SU-DHL-6 (cell line): ENCODE measurements around the gene SSR4.

Source experiments
- H2AFZ ChIP-seq: fragments of 200-600 bp; sonication (generic); 2 replicates; pipeline ENCODE4 v1.6.1; 2014; ENCODE audit warnings: low read depth, mild to moderate bottlenecking, moderate library complexity, mixed read lengths, antibody characterized with exemption, low read length; ENCODE audit not compliant: severe bottlenecking
- H3F3A ChIP-seq: fragments of 200-600 bp; shearing (Covaris generic); 2 replicates; pipeline ENCODE4 v1.6.0; 2016; ENCODE audit warnings: antibody characterized with exemption, mild to moderate bottlenecking; ENCODE audit not compliant: insufficient read depth
- H3K27ac ChIP-seq: fragments of 200-600 bp; sonication (generic); 2 replicates; pipeline ENCODE4 v1.5.1; 2016; ENCODE audit warnings: low read depth, mild to moderate bottlenecking, low read length, moderate library complexity, mixed read lengths
- H3K27me3 ChIP-seq: fragments of 200-600 bp; sonication (generic), shearing (Covaris generic); 2 replicates; pipeline ENCODE4 v1.6.0; 2014; ENCODE audit warnings: mild to moderate bottlenecking, low read length
- H3K36me3 ChIP-seq: fragments of 200-600 bp; sonication (generic); 2 replicates; pipeline ENCODE4 v1.6.1; 2014; ENCODE audit warnings: mild to moderate bottlenecking, low read length, mixed read lengths
- H3K4me2 ChIP-seq: fragments of 300-600, 200-600 bp; shearing (Covaris generic), sonication (generic); 2 replicates; pipeline ENCODE4 v1.6.0; 2014; ENCODE audit warnings: low read length, low read depth, mild to moderate bottlenecking; ENCODE audit not compliant: poor library complexity, severe bottlenecking
- H3K4me3 ChIP-seq: fragments of 200-600 bp; sonication (generic); 2 replicates; pipeline ENCODE4 v1.5.1; 2014; ENCODE audit warnings: antibody characterized with exemption, low read length, mild to moderate bottlenecking, mixed read lengths; ENCODE audit not compliant: insufficient read depth, poor library complexity, severe bottlenecking
- H3K79me2 ChIP-seq: fragments of 200-600 bp; sonication (generic); 2 replicates; pipeline ENCODE4 v1.6.1; 2014; ENCODE audit warnings: mild to moderate bottlenecking, low read length, moderate library complexity; ENCODE audit not compliant: insufficient read depth
- H3K9ac ChIP-seq: fragments of 200-600 bp; sonication (generic); 2 replicates; pipeline ENCODE4 v1.7.0; 2014; ENCODE audit warnings: mild to moderate bottlenecking, low read length
- H3K9me2 ChIP-seq: fragments of 200-600 bp; sonication (generic); replicated peaks from 2 replicates; pipeline ENCODE4 v1.6.1; 2014; ENCODE audit warnings: low read length; ENCODE audit not compliant: insufficient read depth
- H3K9me3 ChIP-seq: fragments of 200-600 bp; sonication (generic); 2 replicates; pipeline ENCODE4 v1.6.1; 2014; ENCODE audit warnings: low read length, mixed read lengths; ENCODE audit not compliant: insufficient read depth
- H4K20me1 ChIP-seq: fragments of 200-600 bp; sonication (generic); 2 replicates; pipeline ENCODE4 v1.6.1; 2014; ENCODE audit warnings: low read depth, mild to moderate bottlenecking, antibody characterized with exemption, low read length, moderate library complexity, mixed read lengths
- EZH2phosphoT487 ChIP-seq: fragments of 200-600 bp; sonication (generic), shearing (Covaris generic); conservative IDR thresholded peaks from 2 replicates; pipeline ENCODE4 v1.6.1; 2018; ENCODE audit warnings: mild to moderate bottlenecking, antibody characterized with exemption, low read length, moderate library complexity, mixed read lengths
- TF ChIP-seq, protein P1 (sequence below): fragments of 200-600 bp; sonication (generic); IDR thresholded peaks from one replicate; pipeline ENCODE4 v1.5.1; 2017; ENCODE audit warnings: antibody characterized with exemption, mild to moderate bottlenecking, low read length, moderate library complexity; ENCODE audit not compliant: insufficient read depth, poor library complexity, severe bottlenecking

SSR4 gene

GRCh38 chrX:153776120-153776599 lies 18.3 kb upstream of the SSR4 start:
- TF ChIP-seq, protein P1, sequence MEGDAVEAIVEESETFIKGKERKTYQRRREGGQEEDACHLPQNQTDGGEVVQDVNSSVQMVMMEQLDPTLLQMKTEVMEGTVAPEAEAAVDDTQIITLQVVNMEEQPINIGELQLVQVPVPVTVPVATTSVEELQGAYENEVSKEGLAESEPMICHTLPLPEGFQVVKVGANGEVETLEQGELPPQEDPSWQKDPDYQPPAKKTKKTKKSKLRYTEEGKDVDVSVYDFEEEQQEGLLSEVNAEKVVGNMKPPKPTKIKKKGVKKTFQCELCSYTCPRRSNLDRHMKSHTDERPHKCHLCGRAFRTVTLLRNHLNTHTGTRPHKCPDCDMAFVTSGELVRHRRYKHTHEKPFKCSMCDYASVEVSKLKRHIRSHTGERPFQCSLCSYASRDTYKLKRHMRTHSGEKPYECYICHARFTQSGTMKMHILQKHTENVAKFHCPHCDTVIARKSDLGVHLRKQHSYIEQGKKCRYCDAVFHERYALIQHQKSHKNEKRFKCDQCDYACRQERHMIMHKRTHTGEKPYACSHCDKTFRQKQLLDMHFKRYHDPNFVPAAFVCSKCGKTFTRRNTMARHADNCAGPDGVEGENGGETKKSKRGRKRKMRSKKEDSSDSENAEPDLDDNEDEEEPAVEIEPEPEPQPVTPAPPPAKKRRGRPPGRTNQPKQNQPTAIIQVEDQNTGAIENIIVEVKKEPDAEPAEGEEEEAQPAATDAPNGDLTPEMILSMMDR = no peak
- TF ChIP-seq EZH2phosphoT487 = no peak
- H3K4me2 ChIP-seq = no peak overlapping the region
- no peak overlapping the region for H3K27ac ChIP-seq
- H3K4me3 ChIP-seq = no peak overlapping the region
- no peak overlapping the region for H2AFZ ChIP-seq
- no peaks in the 10 kb centered on the region; the same call in 1 of the 2 replicates for H4K20me1 ChIP-seq
- H3K79me2 ChIP-seq = no peaks in the 10 kb centered on the region
- no peaks in the 10 kb centered on the region for H3K36me3 ChIP-seq
- no peaks in the 10 kb centered on the region for H3K9me2 ChIP-seq
- no peak overlapping the region for H3K9ac ChIP-seq
- no peaks in the 10 kb centered on the region for H3K27me3 ChIP-seq
- H3K9me3 ChIP-seq = no peaks in the 10 kb centered on the region
- H3F3A ChIP-seq = no peaks in the 10 kb centered on the region

- Histone ChIP-seq H3K27ac (no peak overlapping the region), H3F3A (no peaks in the 10 kb centered on the region), H3K79me2 (no peaks in the 10 kb centered on the region), H3K27me3 (no peaks in the 10 kb centered on the region), H3K9ac (no peak overlapping the region), H4K20me1 (no peaks in the 10 kb centered on the region; the same call in 1 of the 2 replicates), H3K4me2 (no peak overlapping the region), H3K9me3 (no peaks in the 10 kb centered on the region), H2AFZ (no peak overlapping the region), H3K9me2 (no peaks in the 10 kb centered on the region), H3K36me3 (no peaks in the 10 kb centered on the region), H3K4me3 (no peak overlapping the region)
- TF ChIP-seq, protein P1 = no peak
- TF ChIP-seq EZH2phosphoT487 = no peak
Measured at GRCh38 chrX:153776611-153777045, 17.8 kb upstream of the SSR4 start.

DNA sequence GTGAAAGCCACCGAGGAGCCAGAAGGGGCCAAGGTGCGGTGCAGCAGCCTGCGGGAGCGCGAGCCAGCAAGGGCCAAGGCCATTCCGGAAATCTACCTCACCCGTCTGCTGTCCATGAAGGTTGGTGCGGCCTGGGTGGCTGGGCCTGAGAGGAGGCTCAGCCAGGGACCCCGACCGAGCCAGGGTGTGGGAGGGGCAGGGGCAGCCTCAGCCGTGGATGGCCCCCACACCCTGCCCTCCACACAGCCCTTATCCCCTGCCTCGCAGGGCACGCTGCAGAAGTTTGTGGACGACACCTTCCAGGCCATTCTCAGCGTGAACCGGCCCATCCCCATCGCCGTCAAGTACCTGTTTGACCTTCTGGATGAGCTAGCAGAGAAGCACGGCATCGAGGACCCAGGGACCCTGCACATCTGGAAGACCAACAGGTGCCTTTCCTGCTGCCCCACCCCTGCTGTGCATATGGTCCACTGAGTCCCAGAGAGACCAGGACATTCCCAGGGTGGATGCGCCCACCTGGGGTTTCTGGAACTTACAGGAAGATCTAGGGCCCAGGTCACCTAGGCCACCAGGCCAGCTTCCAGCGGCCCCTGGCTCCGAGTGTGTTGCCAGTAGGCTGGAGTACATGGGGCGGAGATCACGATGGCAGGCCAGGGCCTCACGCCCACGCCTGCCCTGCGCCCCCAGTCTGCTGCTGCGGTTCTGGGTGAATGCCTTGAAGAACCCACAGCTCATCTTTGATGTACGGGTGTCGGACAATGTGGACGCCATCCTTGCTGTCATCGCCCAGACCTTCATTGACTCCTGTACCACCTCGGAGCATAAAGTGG lies 17.0 kb upstream of the SSR4 start:
- Histone ChIP-seq H3K4me2 (no peak overlapping the region), H3K9me2 (no peaks in the 10 kb centered on the region), H3K4me3 (no peak overlapping the region), H3K9me3 (no peaks in the 10 kb centered on the region), H3F3A (no peaks in the 10 kb centered on the region), H3K36me3 (no peaks in the 10 kb centered on the region), H2AFZ (no peak overlapping the region), H4K20me1 (no peaks in the 10 kb centered on the region; the same call in 1 of the 2 replicates), H3K27me3 (no peaks in the 10 kb centered on the region), H3K27ac (no peak overlapping the region), H3K9ac (no peak overlapping the region), H3K79me2 (no peaks in the 10 kb centered on the region)
- no peak for TF ChIP-seq EZH2phosphoT487
- TF ChIP-seq, protein P1 = no peak
